GM12873 (cell line): ENCODE results near the gene WDR72.

Source experiments
- CTCF ChIP-seq: IDR thresholded peaks from 2 replicates; pipeline ENCODE4 v1.5.1; 2012; ENCODE audit warnings: low read depth, mild to moderate bottlenecking, moderate library complexity, low read length, control low read depth; ENCODE audit not compliant: insufficient read depth; ENCODE audit errors: missing control alignments

Gene WDR72

GRCh38 chr15:53548236-53548635 lies 211.2 kb downstream of the WDR72 start:
- no peak for TF ChIP-seq CTCF

GRCh38 chr15:53539878-53540277 lies 219.6 kb downstream of the WDR72 start:
- no peak for TF ChIP-seq CTCF

GRCh38 chr15:53536479-53537120 lies 222.9 kb downstream of the WDR72 start:
- TF ChIP-seq CTCF: no peak

- no peak for TF ChIP-seq CTCF
Observed at GRCh38 chr15:53535886-53536285, 223.6 kb downstream of the WDR72 start.

- TF ChIP-seq CTCF: no peak
Observed at GRCh38 chr15:53534105-53534839, 225.2 kb downstream of the WDR72 start.

GRCh38 chr15:53530761-53531160 lies 228.7 kb downstream of the WDR72 start:
- TF ChIP-seq CTCF: no peak

GRCh38 chr15:53527996-53528395 lies 231.5 kb downstream of the WDR72 start:
- no peak for TF ChIP-seq CTCF
